WTC11 (cell line): ENCODE results near the gene NIF3L1. TPM values are rescaled to one million over a fixed set of nuclear protein-coding genes. Genes with fewer than 3 reads are reported as not detected.

ENCODE experiments used
- ATAC-seq: fragments of 200-7000 bp; cut with Tn5 transposase; 2 replicates; pipeline ENCODE4 v1.10.0; 2021; ENCODE audit warnings: mild to moderate bottlenecking, moderate library complexity
- CTCF ChIA-PET: fragments of 300-600 bp; sonication (Branson Sonifier 250); formaldehyde crosslinking; loops from one replicate; lab custom pipeline; 2021; ENCODE audit warnings: antibody characterized with exemption; lab: Charles Lee
- POLR2A ChIA-PET: fragments of 350-600 bp; sonication (Branson Sonifier 250); formaldehyde crosslinking; loops from one replicate; lab custom pipeline; 2021; ENCODE audit warnings: antibody characterized with exemption; lab: Charles Lee
- DNase-seq: peaks from one replicate; pipeline ENCODE4 v3.0.0; 2021; ENCODE audit warnings: low spot score
- H3K27ac Mint-ChIP-seq: 2 replicates; pipeline ENCODE4 v1.8.0; 2021; ENCODE audit warnings: mixed read lengths
- H3K27me3 Mint-ChIP-seq: 2 replicates; pipeline ENCODE4 v1.8.0; 2021; ENCODE audit warnings: low read depth, mild to moderate bottlenecking, moderate library complexity, mixed read lengths
- H3K36me3 Mint-ChIP-seq: 2 replicates; pipeline ENCODE4 v1.8.0; 2021; ENCODE audit warnings: mixed read lengths
- H3K4me1 Mint-ChIP-seq: 2 replicates; pipeline ENCODE4 v1.8.0; 2022; ENCODE audit warnings: mixed read lengths
- H3K4me3 Mint-ChIP-seq: 2 replicates; pipeline ENCODE4 v1.8.0; 2021; ENCODE audit warnings: mild to moderate bottlenecking, moderate library complexity, mixed read lengths
- H3K9me3 Mint-ChIP-seq: 2 replicates; pipeline ENCODE4 v1.8.0; 2021; ENCODE audit warnings: mixed read lengths
- AFF4 ChIP-seq: sonication (generic); formaldehyde crosslinking; IDR thresholded peaks from 2 replicates; pipeline ENCODE4 v1.8.1; 2023; ENCODE audit warnings: mild to moderate bottlenecking, missing genetic modification reagents, borderline replicate concordance
- ATF2 ChIP-seq: sonication (generic); formaldehyde crosslinking; IDR thresholded peaks from 2 replicates; pipeline ENCODE4 v1.8.1; 2022; ENCODE audit warnings: low read depth, missing genetic modification reagents, borderline replicate concordance
- CREB1 ChIP-seq: sonication (generic); formaldehyde crosslinking; IDR thresholded peaks from 2 replicates; pipeline ENCODE4 v1.8.0; 2023; ENCODE audit warnings: mild to moderate bottlenecking, missing genetic modification reagents
- ETV6 ChIP-seq: sonication (generic); formaldehyde crosslinking; IDR thresholded peaks from 2 replicates; pipeline ENCODE4 v1.8.1; 2022; ENCODE audit warnings: mild to moderate bottlenecking, missing genetic modification reagents
- FOXJ3 ChIP-seq: sonication (generic); formaldehyde crosslinking; IDR thresholded peaks from 2 replicates; pipeline ENCODE4 v1.9.0; 2021; ENCODE audit warnings: missing genetic modification reagents, mild to moderate bottlenecking, borderline replicate concordance
- GABPB1 ChIP-seq: sonication (generic); formaldehyde crosslinking; IDR thresholded peaks from 2 replicates; pipeline ENCODE4 v1.8.1; 2023; ENCODE audit warnings: mild to moderate bottlenecking, missing genetic modification reagents
- GRHL2 ChIP-seq: fragments of 250-450 bp; sonication (Bioruptor Pico); IDR thresholded peaks from 2 replicates; pipeline ENCODE4 v1.8.0; 2022; ENCODE audit warnings: mild to moderate bottlenecking, moderate library complexity; ENCODE audit not compliant: insufficient replicate concordance, severe bottlenecking
- MYBL2 ChIP-seq: sonication (generic); formaldehyde crosslinking; IDR thresholded peaks from 2 replicates; pipeline ENCODE4 v1.8.1; 2023; ENCODE audit warnings: mild to moderate bottlenecking, moderate library complexity, missing genetic modification reagents
- NR2C2 ChIP-seq: sonication (generic); formaldehyde crosslinking; IDR thresholded peaks from 2 replicates; pipeline ENCODE4 v1.8.0; 2022; ENCODE audit warnings: mild to moderate bottlenecking, missing genetic modification reagents
- PRRX2 ChIP-seq: fragments of 250-450 bp; sonication (Bioruptor Pico); IDR thresholded peaks from 2 replicates; pipeline ENCODE4 v1.8.0; 2021; ENCODE audit warnings: mild to moderate bottlenecking
- SOX15 ChIP-seq: fragments of 250-450 bp; sonication (Bioruptor Pico); IDR thresholded peaks from 2 replicates; pipeline ENCODE4 v1.9.0; 2021; ENCODE audit warnings: mild to moderate bottlenecking
- TEAD4 ChIP-seq: sonication (generic); formaldehyde crosslinking; IDR thresholded peaks from 2 replicates; pipeline ENCODE4 v1.8.0; 2022; ENCODE audit warnings: mild to moderate bottlenecking, missing genetic modification reagents
- ZBTB43 ChIP-seq: sonication (generic); formaldehyde crosslinking; IDR thresholded peaks from 2 replicates; pipeline ENCODE4 v1.8.1; 2023; ENCODE audit warnings: mild to moderate bottlenecking, missing genetic modification reagents
- ZNF423 ChIP-seq: fragments of 250-450 bp; sonication (Bioruptor Pico); IDR thresholded peaks from 2 replicates; pipeline ENCODE4 v2.1.2; 2022; ENCODE audit warnings: mild to moderate bottlenecking, moderate library complexity
- ZSCAN18 ChIP-seq: fragments of 250-450 bp; sonication (Bioruptor Pico); IDR thresholded peaks from 2 replicates; pipeline ENCODE4 v2.1.2; 2022; ENCODE audit warnings: mild to moderate bottlenecking, moderate library complexity
- total RNA-seq: library from RNA; stranded (reverse); gene quantifications from 3 replicates; pipeline ENCODE4 v1.2.3, GENCODE V29; 2021
- TF ChIP-seq, protein P1 (sequence below): sonication (generic); formaldehyde crosslinking; IDR thresholded peaks from 2 replicates; pipeline ENCODE4 v1.8.1; 2022; ENCODE audit warnings: mild to moderate bottlenecking, missing genetic modification reagents, moderate library complexity, borderline replicate concordance
- TF ChIP-seq, protein P2 (sequence below): sonication (generic); formaldehyde crosslinking; IDR thresholded peaks from 2 replicates; pipeline ENCODE4 v1.8.0; 2022; ENCODE audit warnings: missing genetic modification reagents
- TF ChIP-seq, protein P3 (sequence below): sonication (generic); formaldehyde crosslinking; IDR thresholded peaks from 2 replicates; pipeline ENCODE4 v1.8.0; 2023; ENCODE audit warnings: missing genetic modification reagents, mild to moderate bottlenecking, borderline replicate concordance

NIF3L1 gene
- total RNA-seq, 1 experiment from 2014 or later = 49.1 TPM

GRCh38 chr2:200860092-200860795, 28.9 kb upstream of the NIF3L1 start (continued):
- no peak for TF ChIP-seq ZSCAN18 (CRISPR knock-in tag)
- TF ChIP-seq NR2C2 (CRISPR knock-in tag) = no peak
- TF ChIP-seq, protein P1, sequence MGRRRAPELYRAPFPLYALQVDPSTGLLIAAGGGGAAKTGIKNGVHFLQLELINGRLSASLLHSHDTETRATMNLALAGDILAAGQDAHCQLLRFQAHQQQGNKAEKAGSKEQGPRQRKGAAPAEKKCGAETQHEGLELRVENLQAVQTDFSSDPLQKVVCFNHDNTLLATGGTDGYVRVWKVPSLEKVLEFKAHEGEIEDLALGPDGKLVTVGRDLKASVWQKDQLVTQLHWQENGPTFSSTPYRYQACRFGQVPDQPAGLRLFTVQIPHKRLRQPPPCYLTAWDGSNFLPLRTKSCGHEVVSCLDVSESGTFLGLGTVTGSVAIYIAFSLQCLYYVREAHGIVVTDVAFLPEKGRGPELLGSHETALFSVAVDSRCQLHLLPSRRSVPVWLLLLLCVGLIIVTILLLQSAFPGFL (CRISPR knock-in tag) = no peak
- TF ChIP-seq, protein P2, sequence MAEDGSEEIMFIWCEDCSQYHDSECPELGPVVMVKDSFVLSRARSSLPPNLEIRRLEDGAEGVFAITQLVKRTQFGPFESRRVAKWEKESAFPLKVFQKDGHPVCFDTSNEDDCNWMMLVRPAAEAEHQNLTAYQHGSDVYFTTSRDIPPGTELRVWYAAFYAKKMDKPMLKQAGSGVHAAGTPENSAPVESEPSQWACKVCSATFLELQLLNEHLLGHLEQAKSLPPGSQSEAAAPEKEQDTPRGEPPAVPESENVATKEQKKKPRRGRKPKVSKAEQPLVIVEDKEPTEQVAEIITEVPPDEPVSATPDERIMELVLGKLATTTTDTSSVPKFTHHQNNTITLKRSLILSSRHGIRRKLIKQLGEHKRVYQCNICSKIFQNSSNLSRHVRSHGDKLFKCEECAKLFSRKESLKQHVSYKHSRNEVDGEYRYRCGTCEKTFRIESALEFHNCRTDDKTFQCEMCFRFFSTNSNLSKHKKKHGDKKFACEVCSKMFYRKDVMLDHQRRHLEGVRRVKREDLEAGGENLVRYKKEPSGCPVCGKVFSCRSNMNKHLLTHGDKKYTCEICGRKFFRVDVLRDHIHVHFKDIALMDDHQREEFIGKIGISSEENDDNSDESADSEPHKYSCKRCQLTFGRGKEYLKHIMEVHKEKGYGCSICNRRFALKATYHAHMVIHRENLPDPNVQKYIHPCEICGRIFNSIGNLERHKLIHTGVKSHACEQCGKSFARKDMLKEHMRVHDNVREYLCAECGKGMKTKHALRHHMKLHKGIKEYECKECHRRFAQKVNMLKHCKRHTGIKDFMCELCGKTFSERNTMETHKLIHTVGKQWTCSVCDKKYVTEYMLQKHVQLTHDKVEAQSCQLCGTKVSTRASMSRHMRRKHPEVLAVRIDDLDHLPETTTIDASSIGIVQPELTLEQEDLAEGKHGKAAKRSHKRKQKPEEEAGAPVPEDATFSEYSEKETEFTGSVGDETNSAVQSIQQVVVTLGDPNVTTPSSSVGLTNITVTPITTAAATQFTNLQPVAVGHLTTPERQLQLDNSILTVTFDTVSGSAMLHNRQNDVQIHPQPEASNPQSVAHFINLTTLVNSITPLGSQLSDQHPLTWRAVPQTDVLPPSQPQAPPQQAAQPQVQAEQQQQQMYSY (CRISPR knock-in tag) = no peak
- no peak for TF ChIP-seq ETV6 (CRISPR knock-in tag)

DNA sequence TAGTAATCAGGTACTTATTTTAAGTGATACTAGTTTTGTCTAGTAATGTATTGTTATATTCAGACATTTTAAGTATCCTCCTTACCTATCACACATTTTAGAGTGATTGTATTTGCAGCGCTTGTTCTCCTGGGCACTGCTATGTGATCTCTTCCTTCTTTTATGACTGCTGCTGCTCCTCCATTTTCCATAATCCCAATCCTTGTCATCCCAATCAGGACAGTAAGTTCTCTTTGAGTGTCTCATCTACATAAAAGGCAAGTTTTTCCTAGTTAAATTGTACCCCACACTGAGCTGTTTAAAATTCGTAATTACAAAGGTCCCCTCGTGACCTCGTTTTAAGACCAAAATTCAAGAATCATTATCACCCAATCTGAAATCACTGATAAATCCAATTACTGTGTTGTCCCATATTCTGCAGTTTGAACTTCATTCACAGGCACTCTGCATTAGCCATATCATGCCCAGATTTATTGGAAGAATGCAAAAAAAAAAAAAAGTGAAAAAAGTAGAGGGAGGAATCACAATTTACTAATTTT, 27.5 kb upstream of the NIF3L1 start:
- no peaks in the 10 kb centered on the region for H3K27me3 Mint-ChIP-seq
- H3K27ac Mint-ChIP-seq = peak overlapping the region; percentile 27
- no peak for ATAC-seq
- H3K4me1 Mint-ChIP-seq = peaks cover 24% of the 10 kb centered on the region
- H3K9me3 Mint-ChIP-seq = no peaks in the 10 kb centered on the region
- H3K4me3 Mint-ChIP-seq = peak overlapping the region; percentile 97
- POLR2A ChIA-PET = no interaction called here
- no peak for DNase-seq
- H3K36me3 Mint-ChIP-seq = peaks cover 49% of the 10 kb centered on the region
- CTCF ChIA-PET = no interaction called here
- TF ChIP-seq ZBTB43 (CRISPR knock-in tag) = no peak
- no peak for TF ChIP-seq AFF4 (CRISPR knock-in tag)
- no peak for TF ChIP-seq ATF2 (CRISPR knock-in tag)
- TF ChIP-seq ZNF423 (CRISPR knock-in tag) = no peak
- no peak for TF ChIP-seq CREB1 (CRISPR knock-in tag)
- TF ChIP-seq PRRX2 (CRISPR knock-in tag) = no peak
- TF ChIP-seq MYBL2 (CRISPR knock-in tag) = no peak
- TF ChIP-seq GABPB1 (CRISPR knock-in tag) = no peak
- no peak for TF ChIP-seq GRHL2 (CRISPR knock-in tag)
- no peak for TF ChIP-seq SOX15 (CRISPR knock-in tag)
- TF ChIP-seq TEAD4 (CRISPR knock-in tag) = no peak
- TF ChIP-seq FOXJ3 (CRISPR knock-in tag) = no peak
- TF ChIP-seq, protein P3, sequence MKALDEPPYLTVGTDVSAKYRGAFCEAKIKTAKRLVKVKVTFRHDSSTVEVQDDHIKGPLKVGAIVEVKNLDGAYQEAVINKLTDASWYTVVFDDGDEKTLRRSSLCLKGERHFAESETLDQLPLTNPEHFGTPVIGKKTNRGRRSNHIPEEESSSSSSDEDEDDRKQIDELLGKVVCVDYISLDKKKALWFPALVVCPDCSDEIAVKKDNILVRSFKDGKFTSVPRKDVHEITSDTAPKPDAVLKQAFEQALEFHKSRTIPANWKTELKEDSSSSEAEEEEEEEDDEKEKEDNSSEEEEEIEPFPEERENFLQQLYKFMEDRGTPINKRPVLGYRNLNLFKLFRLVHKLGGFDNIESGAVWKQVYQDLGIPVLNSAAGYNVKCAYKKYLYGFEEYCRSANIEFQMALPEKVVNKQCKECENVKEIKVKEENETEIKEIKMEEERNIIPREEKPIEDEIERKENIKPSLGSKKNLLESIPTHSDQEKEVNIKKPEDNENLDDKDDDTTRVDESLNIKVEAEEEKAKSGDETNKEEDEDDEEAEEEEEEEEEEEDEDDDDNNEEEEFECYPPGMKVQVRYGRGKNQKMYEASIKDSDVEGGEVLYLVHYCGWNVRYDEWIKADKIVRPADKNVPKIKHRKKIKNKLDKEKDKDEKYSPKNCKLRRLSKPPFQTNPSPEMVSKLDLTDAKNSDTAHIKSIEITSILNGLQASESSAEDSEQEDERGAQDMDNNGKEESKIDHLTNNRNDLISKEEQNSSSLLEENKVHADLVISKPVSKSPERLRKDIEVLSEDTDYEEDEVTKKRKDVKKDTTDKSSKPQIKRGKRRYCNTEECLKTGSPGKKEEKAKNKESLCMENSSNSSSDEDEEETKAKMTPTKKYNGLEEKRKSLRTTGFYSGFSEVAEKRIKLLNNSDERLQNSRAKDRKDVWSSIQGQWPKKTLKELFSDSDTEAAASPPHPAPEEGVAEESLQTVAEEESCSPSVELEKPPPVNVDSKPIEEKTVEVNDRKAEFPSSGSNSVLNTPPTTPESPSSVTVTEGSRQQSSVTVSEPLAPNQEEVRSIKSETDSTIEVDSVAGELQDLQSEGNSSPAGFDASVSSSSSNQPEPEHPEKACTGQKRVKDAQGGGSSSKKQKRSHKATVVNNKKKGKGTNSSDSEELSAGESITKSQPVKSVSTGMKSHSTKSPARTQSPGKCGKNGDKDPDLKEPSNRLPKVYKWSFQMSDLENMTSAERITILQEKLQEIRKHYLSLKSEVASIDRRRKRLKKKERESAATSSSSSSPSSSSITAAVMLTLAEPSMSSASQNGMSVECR (CRISPR knock-in tag) = no peak
